Keratinocyte (primary cell): ENCODE data around the gene ZNF320.
"Not testable (repeated sequence)": the region's sequence is repeated elsewhere in the genome, so short reads cannot be mapped to it uniquely, and the experiment has no call there.

Experiments used
- EZH2 ChIP-seq: IDR thresholded peaks from one replicate; pipeline ENCODE4 v1.6.1; 2012; ENCODE audit warnings: inconsistent platforms, mild to moderate bottlenecking, low read length, moderate library complexity
- TF ChIP-seq, protein P1 (sequence below), 3 experiments: IDR thresholded peaks in 1 of 3; conservative IDR thresholded peaks in 1 of 3; optimal IDR thresholded peaks in 1 of 3; 2 replicates in 2 of 3; 3 replicates in 1 of 3; pipeline versions ENCODE3 to v1.5.1; 2011; ENCODE audit warnings: low read length in 3 of 3, mild to moderate bottlenecking in 3 of 3, moderate library complexity in 2 of 3, control low read depth in 1 of 3, inconsistent platforms in 1 of 3; ENCODE audit not compliant: insufficient read depth in 2 of 3; ENCODE audit errors: extremely low read depth in 1 of 3

DNA sequence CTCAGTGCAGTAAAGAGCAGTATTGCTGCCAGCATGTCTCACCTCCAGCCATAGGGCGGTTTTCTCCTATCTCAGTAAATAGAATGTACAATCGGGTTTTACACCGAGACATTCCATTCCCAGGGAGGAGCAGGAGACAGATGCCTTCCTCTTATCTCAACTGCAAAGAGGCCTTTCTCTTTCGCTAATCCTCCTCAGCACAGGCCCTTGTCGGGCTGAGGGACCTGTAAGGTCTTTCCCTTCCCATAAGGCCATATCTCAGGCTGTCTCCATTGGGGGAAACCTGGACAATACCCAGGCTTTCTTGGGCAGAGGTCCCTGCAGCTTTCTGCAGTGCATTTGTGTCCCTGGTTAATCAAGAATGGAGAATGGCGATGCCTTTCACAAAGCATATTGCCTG, 24.4 kb downstream of the ZNF320 start:
- TF ChIP-seq, protein P1, sequence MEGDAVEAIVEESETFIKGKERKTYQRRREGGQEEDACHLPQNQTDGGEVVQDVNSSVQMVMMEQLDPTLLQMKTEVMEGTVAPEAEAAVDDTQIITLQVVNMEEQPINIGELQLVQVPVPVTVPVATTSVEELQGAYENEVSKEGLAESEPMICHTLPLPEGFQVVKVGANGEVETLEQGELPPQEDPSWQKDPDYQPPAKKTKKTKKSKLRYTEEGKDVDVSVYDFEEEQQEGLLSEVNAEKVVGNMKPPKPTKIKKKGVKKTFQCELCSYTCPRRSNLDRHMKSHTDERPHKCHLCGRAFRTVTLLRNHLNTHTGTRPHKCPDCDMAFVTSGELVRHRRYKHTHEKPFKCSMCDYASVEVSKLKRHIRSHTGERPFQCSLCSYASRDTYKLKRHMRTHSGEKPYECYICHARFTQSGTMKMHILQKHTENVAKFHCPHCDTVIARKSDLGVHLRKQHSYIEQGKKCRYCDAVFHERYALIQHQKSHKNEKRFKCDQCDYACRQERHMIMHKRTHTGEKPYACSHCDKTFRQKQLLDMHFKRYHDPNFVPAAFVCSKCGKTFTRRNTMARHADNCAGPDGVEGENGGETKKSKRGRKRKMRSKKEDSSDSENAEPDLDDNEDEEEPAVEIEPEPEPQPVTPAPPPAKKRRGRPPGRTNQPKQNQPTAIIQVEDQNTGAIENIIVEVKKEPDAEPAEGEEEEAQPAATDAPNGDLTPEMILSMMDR (optimal IDR thresholded peaks at IDR 0.05 in 1 of 3, IDR thresholded peaks at IDR 0.05 in 1 of 3, conservative IDR thresholded peaks at IDR 0.05 in 1 of 3; ENCODE audit: extremely low read depth in 1 of 3, insufficient read depth in 2 of 3, low read length in 3 of 3) = not testable (repeated sequence)
- TF ChIP-seq EZH2 = not testable (repeated sequence)
